Neural progenitor cell (in vitro differentiated cells): Measurements from ENCODE around the gene HMOX1.

ENCODE experiments used
- CTCF ChIP-seq: fragments of 200-600 bp; sonication (generic); IDR thresholded peaks from 2 replicates; pipeline ENCODE4 v1.5.1; 2017; ENCODE audit warnings: antibody characterized with exemption, mild to moderate bottlenecking
- EZH2 ChIP-seq: fragments of 200-600 bp; sonication (generic); IDR thresholded peaks from 2 replicates; pipeline ENCODE4 v1.6.1; 2017; ENCODE audit warnings: antibody characterized with exemption, mild to moderate bottlenecking, moderate library complexity
- EZH2phosphoT487 ChIP-seq: fragments of 200-600 bp; sonication (generic); IDR thresholded peaks from 2 replicates; pipeline ENCODE4 v1.6.1; 2017; ENCODE audit warnings: antibody characterized with exemption

- TF ChIP-seq CTCF (peak; percentile 99), EZH2 (no peak), EZH2phosphoT487 (no peak)
These were observed 50.0 kb downstream of the HMOX1 start for GRCh38 chr22:35430897-35431322.
